ENCODE data around the gene HOXA5. TPM values are rescaled to one million over a fixed set of nuclear protein-coding genes. Genes with fewer than 3 reads are reported as not detected.

Gene HOXA5
- total and polyA plus RNA-seq, 2 donors (not counting 1 experiment from before 2014, with no cell fraction given): 18.3 to 35.6 TPM

DNA sequence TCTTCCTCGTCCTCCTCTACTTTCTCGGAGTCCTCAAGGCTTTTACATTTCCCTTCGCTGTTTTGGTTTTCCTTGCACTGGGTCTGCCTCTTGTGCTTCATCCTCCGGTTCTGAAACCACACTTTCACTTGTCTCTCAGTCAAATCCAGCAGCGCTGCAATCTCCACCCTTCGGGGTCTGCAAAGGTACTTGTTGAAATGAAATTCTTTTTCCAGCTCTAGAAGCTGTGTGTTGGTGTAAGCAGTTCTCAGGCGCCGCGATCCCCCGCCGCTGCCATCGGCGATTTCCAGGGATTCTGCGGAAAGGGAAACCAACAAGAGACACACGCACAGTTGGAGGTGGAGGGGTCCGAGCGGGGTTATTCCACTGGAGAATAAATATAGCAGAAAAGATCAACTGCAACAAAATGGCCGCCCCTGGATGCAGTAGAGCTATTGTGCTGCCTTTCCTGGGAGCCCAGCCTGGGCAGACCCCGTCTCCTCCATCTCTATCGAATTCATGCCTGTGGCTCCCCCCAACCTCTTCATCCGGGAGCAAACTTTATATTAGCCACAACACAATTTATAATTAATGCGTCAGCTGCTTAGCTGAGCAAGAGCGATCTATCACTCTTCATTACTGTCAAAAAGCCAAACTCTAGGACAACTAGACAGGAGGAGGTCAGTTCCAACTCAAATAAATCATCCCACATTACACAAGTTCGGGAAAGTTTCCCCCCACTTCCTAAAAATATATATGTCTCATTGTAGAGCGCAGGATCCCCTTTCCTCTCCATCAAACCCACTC lies 42.1 kb downstream of the HOXA5 start:
- Histone ChIP-seq H3K4me3 (replicated peaks in 1 of 4; ENCODE audit: control extremely low read depth in 1 of 4, insufficient read depth in 1 of 4, low read depth in 3 of 4, low read length in 4 of 4) (peak overlapping the region; percentile 52 to 93 (median 81)), H3K27me3 (ENCODE audit: control insufficient read depth, insufficient read depth, low read length) (no peaks in the 10 kb centered on the region), H3K4me2 (ENCODE audit: extremely low read depth, insufficient read depth, low read length) (peak overlapping the region; percentile 97), H3K79me2 (ENCODE audit: control insufficient read depth, insufficient read depth, low read length) (peaks cover 87% of the 10 kb centered on the region), H3K9me3 (ENCODE audit: control insufficient read depth, insufficient read depth, low read depth, low read length) (no peaks in the 10 kb centered on the region), H4K20me1 (ENCODE audit: control insufficient read depth, extremely low read depth, insufficient read depth, low read length) (no peaks in the 10 kb centered on the region), H3K9ac (ENCODE audit: insufficient read depth, low read length) (peak overlapping the region; percentile 74), H3K4me1 (ENCODE audit: control insufficient read depth, extremely low read depth, insufficient read depth, low read length) (peaks cover 23% of the 10 kb centered on the region), H2AFZ (ENCODE audit: low read length) (no peak overlapping the region), H3K36me3 (ENCODE audit: control insufficient read depth, insufficient read depth, low read length) (no peaks in the 10 kb centered on the region), H3K27ac (ENCODE audit: insufficient read depth, low read length) (peak overlapping the region; percentile 95)
- DNase-seq (ENCODE audit: low read depth in 2 of 2): peak; percentile 92 to 94
- no peak for TF ChIP-seq EZH2 (IDR thresholded peaks at IDR 0.05; ENCODE audit: low read length, missing control alignments)
- TF ChIP-seq, protein P1, sequence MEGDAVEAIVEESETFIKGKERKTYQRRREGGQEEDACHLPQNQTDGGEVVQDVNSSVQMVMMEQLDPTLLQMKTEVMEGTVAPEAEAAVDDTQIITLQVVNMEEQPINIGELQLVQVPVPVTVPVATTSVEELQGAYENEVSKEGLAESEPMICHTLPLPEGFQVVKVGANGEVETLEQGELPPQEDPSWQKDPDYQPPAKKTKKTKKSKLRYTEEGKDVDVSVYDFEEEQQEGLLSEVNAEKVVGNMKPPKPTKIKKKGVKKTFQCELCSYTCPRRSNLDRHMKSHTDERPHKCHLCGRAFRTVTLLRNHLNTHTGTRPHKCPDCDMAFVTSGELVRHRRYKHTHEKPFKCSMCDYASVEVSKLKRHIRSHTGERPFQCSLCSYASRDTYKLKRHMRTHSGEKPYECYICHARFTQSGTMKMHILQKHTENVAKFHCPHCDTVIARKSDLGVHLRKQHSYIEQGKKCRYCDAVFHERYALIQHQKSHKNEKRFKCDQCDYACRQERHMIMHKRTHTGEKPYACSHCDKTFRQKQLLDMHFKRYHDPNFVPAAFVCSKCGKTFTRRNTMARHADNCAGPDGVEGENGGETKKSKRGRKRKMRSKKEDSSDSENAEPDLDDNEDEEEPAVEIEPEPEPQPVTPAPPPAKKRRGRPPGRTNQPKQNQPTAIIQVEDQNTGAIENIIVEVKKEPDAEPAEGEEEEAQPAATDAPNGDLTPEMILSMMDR (conservative IDR thresholded peaks at IDR 0.05 in 1 of 2, IDR thresholded peaks at IDR 0.05 in 1 of 2; ENCODE audit: low read depth in 1 of 2, low read length in 2 of 2): no peak

DNA sequence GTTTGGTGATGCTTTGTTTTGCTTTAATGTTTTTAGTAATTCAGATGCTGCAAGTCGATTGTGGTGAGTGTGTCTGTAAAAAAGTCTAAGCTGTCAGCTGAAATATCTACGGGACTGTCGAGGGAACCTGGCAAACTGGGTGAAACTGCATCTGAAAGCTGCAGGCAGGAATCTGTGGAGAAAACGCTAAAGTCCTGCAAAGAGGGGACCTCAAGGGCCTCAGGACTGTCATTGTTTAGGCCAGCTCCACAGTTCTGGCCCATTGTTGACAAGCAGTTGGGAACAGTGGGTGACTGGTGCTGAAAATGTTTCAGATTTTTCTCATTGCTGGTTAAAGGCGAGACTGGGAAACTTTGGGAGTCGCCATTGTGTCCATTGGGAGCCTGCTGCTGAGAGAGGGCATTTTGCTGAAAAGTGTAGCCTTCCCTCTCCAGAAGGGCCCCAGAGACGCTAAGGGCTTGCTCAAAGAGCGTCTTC lies 42.7 kb downstream of the HOXA5 start:
- peak overlapping the region; percentile 52 to 93 (median 81) for H3K4me3 ChIP-seq (replicated peaks in 1 of 4; ENCODE audit: control extremely low read depth in 1 of 4, insufficient read depth in 1 of 4, low read depth in 3 of 4, low read length in 4 of 4)
- H3K9ac ChIP-seq (ENCODE audit: insufficient read depth, low read length): peak overlapping the region; percentile 74
- H4K20me1 ChIP-seq (ENCODE audit: control insufficient read depth, extremely low read depth, insufficient read depth, low read length): no peaks in the 10 kb centered on the region
- H3K27ac ChIP-seq (ENCODE audit: insufficient read depth, low read length): peak overlapping the region; percentile 95
- peaks cover 21% of the 10 kb centered on the region for H3K4me1 ChIP-seq (ENCODE audit: control insufficient read depth, extremely low read depth, insufficient read depth, low read length)
- no peaks in the 10 kb centered on the region for H3K9me3 ChIP-seq (ENCODE audit: control insufficient read depth, insufficient read depth, low read depth, low read length)
- no peak overlapping the region for H2AFZ ChIP-seq (ENCODE audit: low read length)
- TF ChIP-seq, protein P1 (conservative IDR thresholded peaks at IDR 0.05 in 1 of 2, IDR thresholded peaks at IDR 0.05 in 1 of 2; ENCODE audit: low read depth in 1 of 2, low read length in 2 of 2): no peak
- no peak for TF ChIP-seq EZH2 (IDR thresholded peaks at IDR 0.05; ENCODE audit: low read length, missing control alignments)
- H3K4me2 ChIP-seq (ENCODE audit: extremely low read depth, insufficient read depth, low read length): peak overlapping the region; percentile 97
- no peaks in the 10 kb centered on the region for H3K27me3 ChIP-seq (ENCODE audit: control insufficient read depth, insufficient read depth, low read length)
- no peaks in the 10 kb centered on the region for H3K36me3 ChIP-seq (ENCODE audit: control insufficient read depth, insufficient read depth, low read length)
- DNase-seq (ENCODE audit: low read depth in 2 of 2): peak; percentile 45 to 68
- H3K79me2 ChIP-seq (ENCODE audit: control insufficient read depth, insufficient read depth, low read length): peaks cover 83% of the 10 kb centered on the region

DNA sequence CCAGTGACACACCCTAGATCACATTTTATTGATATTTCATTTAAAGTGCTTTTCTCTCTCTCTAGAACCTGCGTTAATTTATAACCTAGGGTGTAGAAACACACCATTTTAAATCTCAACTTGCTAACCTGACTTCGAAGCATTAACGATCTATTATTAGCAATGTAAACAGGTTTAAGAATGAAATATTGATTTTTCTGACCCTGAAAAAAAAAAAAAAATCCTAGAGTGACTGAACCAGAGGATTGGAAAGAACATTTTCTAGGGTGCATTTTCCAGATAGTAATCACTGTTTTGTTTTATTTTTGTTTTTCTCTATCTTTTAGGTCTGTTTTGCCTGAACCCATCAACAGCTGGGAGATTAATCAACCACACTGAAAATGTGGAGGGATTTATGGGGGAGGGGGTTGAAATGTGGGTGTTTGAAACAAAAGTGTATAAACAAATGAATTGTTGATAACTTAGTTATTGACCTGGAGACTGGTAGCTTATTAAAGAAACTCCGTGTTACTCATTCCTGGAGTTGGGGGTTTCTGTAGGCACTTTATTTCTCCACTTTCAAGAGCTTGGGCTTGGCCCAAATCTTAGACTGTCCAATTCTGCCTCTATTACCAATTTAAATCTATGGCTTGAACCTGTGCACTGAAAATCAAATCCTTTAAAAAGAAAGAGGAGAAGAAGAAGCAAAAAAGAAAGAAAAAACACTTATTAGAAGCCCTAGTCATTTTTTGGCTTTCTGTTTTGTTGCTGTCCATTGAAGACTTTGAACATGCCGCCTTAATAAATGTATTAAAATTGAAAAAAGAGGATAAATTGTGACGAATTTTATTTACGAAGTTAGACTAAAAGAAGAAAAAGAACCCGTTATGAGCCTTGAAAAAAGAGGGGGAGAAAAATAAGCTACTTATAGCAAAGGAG lies 43.8 kb downstream of the HOXA5 start:
- peak overlapping the region; percentile 97 for H3K4me2 ChIP-seq (ENCODE audit: extremely low read depth, insufficient read depth, low read length)
- no peaks in the 10 kb centered on the region for H3K9me3 ChIP-seq (ENCODE audit: control insufficient read depth, insufficient read depth, low read depth, low read length)
- no peak overlapping the region for H2AFZ ChIP-seq (ENCODE audit: low read length)
- H3K36me3 ChIP-seq (ENCODE audit: control insufficient read depth, insufficient read depth, low read length): no peaks in the 10 kb centered on the region
- no peaks in the 10 kb centered on the region for H3K27me3 ChIP-seq (ENCODE audit: control insufficient read depth, insufficient read depth, low read length)
- peak overlapping the region; percentile 77 for H3K9ac ChIP-seq (ENCODE audit: insufficient read depth, low read length)
- peaks cover 76% of the 10 kb centered on the region for H3K79me2 ChIP-seq (ENCODE audit: control insufficient read depth, insufficient read depth, low read length)
- DNase-seq (ENCODE audit: low read depth in 2 of 2): peak; percentile 36 to 50
- H4K20me1 ChIP-seq (ENCODE audit: control insufficient read depth, extremely low read depth, insufficient read depth, low read length): no peaks in the 10 kb centered on the region
- peak overlapping the region; percentile 95 for H3K27ac ChIP-seq (ENCODE audit: insufficient read depth, low read length)
- TF ChIP-seq, protein P1 (conservative IDR thresholded peaks at IDR 0.05 in 1 of 2, IDR thresholded peaks at IDR 0.05 in 1 of 2; ENCODE audit: low read depth in 1 of 2, low read length in 2 of 2): no peak
- no peak for TF ChIP-seq EZH2 (IDR thresholded peaks at IDR 0.05; ENCODE audit: low read length, missing control alignments)
- H3K4me3 ChIP-seq (replicated peaks in 1 of 4; ENCODE audit: control extremely low read depth in 1 of 4, insufficient read depth in 1 of 4, low read depth in 3 of 4, low read length in 4 of 4): peak overlapping the region; percentile 70 to 93 (median 84)
- H3K4me1 ChIP-seq (ENCODE audit: control insufficient read depth, extremely low read depth, insufficient read depth, low read length): peaks cover 13% of the 10 kb centered on the region

All from fibroblast of lung (primary cell).